IMR-90 (cell line): ENCODE results near the gene AGAP2. TPM values are rescaled to one million over a fixed set of nuclear protein-coding genes. Genes with fewer than 3 reads are reported as not detected.

Experiments
- ATAC-seq: fragments of 200-7000 bp; cut with Tn5 transposase; 2 replicates; pipeline ENCODE4 v1.9.1; 2020; ENCODE audit warnings: low read depth, mild to moderate bottlenecking, moderate library complexity
- BruUV-seq: library from RNA; stranded (reverse); fragments of 400-500 nt; replicated peaks from 2 replicates; lab custom pipeline; 2021; lab: Mats Ljungman, UMichigan
- CTCF ChIA-PET: fragments of 300-600 bp; formaldehyde crosslinking; extraction: SDS; loops from one replicate; lab custom pipeline; 2021; ENCODE audit warnings: antibody characterized with exemption; lab: Yijun Ruan, JAX
- POLR2A ChIA-PET: fragments of 300-600 bp; sonication (Branson Sonifier 250); formaldehyde crosslinking; loops from one replicate; lab custom pipeline; 2022; ENCODE audit warnings: antibody characterized with exemption; ENCODE audit not compliant: unreplicated experiment; lab: Charles Lee
- DNase-seq: peaks from one replicate; pipeline ENCODE4 v3.0.0; 2013
- H2AFZ ChIP-seq: replicated peaks from 2 replicates; pipeline ENCODE3; 2013; ENCODE audit warnings: low read length, mild to moderate bottlenecking; ENCODE audit not compliant: poor library complexity
- H2AK5ac ChIP-seq: 2 replicates; pipeline ENCODE4 v1.6.1; 2013; ENCODE audit warnings: low read depth, low read length, inconsistent platforms
- H2AK9ac ChIP-seq: replicated peaks from 2 replicates; pipeline ENCODE3; 2013; ENCODE audit warnings: mild to moderate bottlenecking, low read depth, low read length, moderate library complexity; ENCODE audit not compliant: poor library complexity
- H2BK120ac ChIP-seq: 2 replicates; pipeline ENCODE4 v1.6.1; 2013; ENCODE audit warnings: low read depth, low read length, inconsistent platforms
- H2BK15ac ChIP-seq: 3 replicates; pipeline ENCODE4 v1.6.1; 2013; ENCODE audit warnings: low read depth, low read length, inconsistent platforms
- H2BK20ac ChIP-seq: 2 replicates; pipeline ENCODE4 v1.6.1; 2013; ENCODE audit warnings: low read depth, mild to moderate bottlenecking, inconsistent platforms, low read length, moderate library complexity
- H2BK5ac ChIP-seq: 2 replicates; pipeline ENCODE4 v1.6.1; 2013; ENCODE audit warnings: mild to moderate bottlenecking, low read depth, low read length, inconsistent platforms; ENCODE audit not compliant: poor library complexity, severe bottlenecking
- H3K14ac ChIP-seq: replicated peaks from 2 replicates; pipeline ENCODE4 v1.6.1; 2013; ENCODE audit warnings: low read depth, low read length, inconsistent platforms
- H3K18ac ChIP-seq: 2 replicates; pipeline ENCODE4 v1.6.1; 2013; ENCODE audit warnings: low read depth, low read length, control low read depth
- H3K23ac ChIP-seq: 2 replicates; pipeline ENCODE4 v1.6.1; 2013; ENCODE audit warnings: low read depth, low read length, inconsistent platforms
- H3K27ac ChIP-seq: 2 replicates; pipeline ENCODE4 v1.5.1; 2013; ENCODE audit warnings: mild to moderate bottlenecking, control low read depth, low read length; ENCODE audit not compliant: insufficient read depth
- H3K27me3 ChIP-seq: 2 replicates; pipeline ENCODE4 v1.6.1; 2013; ENCODE audit warnings: low read length; ENCODE audit not compliant: control insufficient read depth, insufficient read depth
- H3K36me3 ChIP-seq: 2 replicates; pipeline ENCODE4 v1.6.1; 2013; ENCODE audit warnings: low read length, mixed read lengths; ENCODE audit not compliant: control insufficient read depth, insufficient read depth
- H3K4ac ChIP-seq: 2 replicates; pipeline ENCODE4 v1.6.1; 2013; ENCODE audit warnings: low read depth, low read length, inconsistent platforms
- H3K4me1 ChIP-seq: 2 replicates; pipeline ENCODE4 v1.6.1; 2013; ENCODE audit warnings: low read length, mixed read lengths; ENCODE audit not compliant: control insufficient read depth, insufficient read depth
- H3K4me2 ChIP-seq: 2 replicates; pipeline ENCODE4 v1.6.1; 2013; ENCODE audit warnings: low read depth, mild to moderate bottlenecking, control low read depth, low read length, moderate library complexity
- H3K4me3 ChIP-seq: 2 replicates; pipeline ENCODE4 v1.5.1; 2013; ENCODE audit warnings: low read depth, mild to moderate bottlenecking, control low read depth, low read length, moderate library complexity; ENCODE audit not compliant: insufficient read depth
- H3K56ac ChIP-seq: 2 replicates; pipeline ENCODE4 v1.6.1; 2013; ENCODE audit warnings: low read length, inconsistent platforms; ENCODE audit not compliant: insufficient read depth; ENCODE audit errors: extremely low read depth
- H3K79me1 ChIP-seq, 2 experiments: 2 replicates each; pipeline ENCODE4 v1.6.1; 2013; ENCODE audit warnings: low read length in 2 of 2, inconsistent platforms in 1 of 2, low read depth in 1 of 2
- H3K9ac ChIP-seq: 2 replicates; pipeline ENCODE4 v1.6.1; 2013; ENCODE audit warnings: low read depth, low read length, control low read depth
- H3K9me1 ChIP-seq: 2 replicates; pipeline ENCODE4 v1.6.1; 2013; ENCODE audit warnings: low read length, inconsistent platforms; ENCODE audit not compliant: insufficient read depth
- H3K9me3 ChIP-seq: 2 replicates; pipeline ENCODE4 v1.6.1; 2013; ENCODE audit warnings: low read length; ENCODE audit not compliant: control insufficient read depth, insufficient read depth
- H4K20me1 ChIP-seq: 2 replicates; pipeline ENCODE4 v1.6.1; 2013; ENCODE audit warnings: low read length, inconsistent platforms; ENCODE audit not compliant: insufficient read depth
- H4K5ac ChIP-seq: 2 replicates; pipeline ENCODE4 v1.6.1; 2013; ENCODE audit warnings: mild to moderate bottlenecking, low read depth, low read length, control low read depth
- H4K8ac ChIP-seq, 2 experiments: 2 replicates each; pipeline ENCODE4 v1.6.1; 2013; ENCODE audit warnings: low read depth in 2 of 2, low read length in 2 of 2, control low read depth in 1 of 2, inconsistent platforms in 1 of 2
- H4K91ac ChIP-seq: 2 replicates; pipeline ENCODE4 v1.6.1; 2013; ENCODE audit warnings: low read depth, low read length, inconsistent platforms; ENCODE audit not compliant: insufficient read depth
- BHLHE40 ChIP-seq: fragments of 150-350 bp; IDR thresholded peaks from 2 replicates; pipeline ENCODE4 v1.6.1; 2016; ENCODE audit warnings: mild to moderate bottlenecking, low read depth, low read length
- MXI1 ChIP-seq: IDR thresholded peaks from 2 replicates; pipeline ENCODE4 v1.6.1; 2012; ENCODE audit warnings: low read depth, mild to moderate bottlenecking, low read length, moderate library complexity, borderline replicate concordance
- NFE2L2 ChIP-seq: fragments of 150-350 bp; IDR thresholded peaks from 2 replicates; pipeline ENCODE4 v1.6.1; 2016; ENCODE audit warnings: low read depth, mild to moderate bottlenecking, low read length
- POLR2A ChIP-seq: IDR thresholded peaks from 2 replicates; pipeline ENCODE4 v1.6.1; 2012; ENCODE audit warnings: mild to moderate bottlenecking, low read depth, low read length
- RCOR1 ChIP-seq: IDR thresholded peaks from 2 replicates; pipeline ENCODE4 v1.6.1; 2012; ENCODE audit warnings: mild to moderate bottlenecking, low read length, improper control_type of control experiment; ENCODE audit not compliant: insufficient replicate concordance
- WGBS, 2 experiments: methylation state at CpG; one replicate each; pipeline versions ENCODE4 v1.1.5 to v1.1.7; 2013; ENCODE audit warnings: missing lambda C conversion rate in 2 of 2; ENCODE audit not compliant: insufficient read length in 1 of 2; ENCODE audit errors: extremely low coverage in 2 of 2; 5-methylcytosine and 5-hydroxymethylcytosine counted together
- dilution Hi-C: fragments of 300-500 bp; cut with HindIII; formaldehyde crosslinking; loops from one replicate; pipeline ENCODE4 v1.14.3; 2018; ENCODE audit warnings: low sequenced_read_pairs; ENCODE audit not compliant: unreplicated experiment
- in situ Hi-C: fragments of 300-500 bp; cut with MboI; formaldehyde crosslinking; loops from 3 replicates; pipeline ENCODE4 v1.14.3; 2019; ENCODE audit warnings: low sequenced_read_pairs, inconsistent platforms, mixed read lengths
- intact Hi-C: fragments of 100-400 bp; cut with micrococcal nuclease; formaldehyde crosslinking; loops from 2 replicates; pipeline ENCODE4 v1.10.0; 2022
- polyA plus RNA-seq, 3 experiments: library from polyadenylated mRNA; depleted of rRNA; stranded (reverse); fragments of >200 nt; gene quantifications; 2 replicates each; pipeline ENCODE4 v1.2.3, GENCODE V29; 2012; ENCODE audit warnings: low replicate concordance in 1 of 3
- total RNA-seq: library from RNA; depleted of rRNA; stranded (reverse); fragments of >200 nt; gene quantifications from 2 replicates; pipeline ENCODE4 v1.2.3, GENCODE V29; 2012

The AGAP2 gene
- total and polyA plus RNA-seq, 2 of the 4 experiments (the other 2 are of a cell fraction), result 0.03 to 0.18 TPM

DNA sequence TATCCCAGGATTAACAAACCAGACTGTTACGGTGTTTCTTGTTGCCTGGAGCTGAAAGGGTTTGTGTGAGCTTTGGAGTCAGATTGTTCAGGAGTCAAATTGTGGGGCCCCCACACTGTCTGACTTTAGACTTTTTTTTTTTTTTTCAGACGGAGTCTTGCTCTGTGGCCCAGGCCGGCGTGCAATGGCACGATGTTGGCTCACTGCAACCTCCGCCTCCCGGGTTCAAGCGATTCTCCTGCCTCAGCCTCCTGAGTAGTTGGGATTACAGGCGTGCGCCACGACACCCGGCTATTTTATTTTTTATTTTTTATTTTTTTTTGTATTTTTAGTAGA is 44.9 kb upstream of the AGAP2 start:
- no peaks in the 10 kb centered on the region for H3K9me1 ChIP-seq
- no peak overlapping the region for H4K5ac ChIP-seq
- 0 out of 2 replicates have a peak, but pooled peaks cover 2% of the 10 kb centered on the region for H3K4me1 ChIP-seq
- POLR2A ChIA-PET, result interaction anchor here (0.9 kb wide), 1 partner anchor 11 kb away, joined by 4 read pairs; no protein-coding TSS in a partner anchor
- TF ChIP-seq POLR2A (no peak), NFE2L2 (no peak), MXI1 (no peak), RCOR1 (no peak), BHLHE40 (no peak)
- H2AK5ac ChIP-seq, result no peak overlapping the region
- CTCF ChIA-PET, result interaction anchor here (0.6 to 0.9 kb wide), 4 partner anchors 14 to 1868 kb away, joined by 3 to 6 read pairs (median 4); no protein-coding TSS in a partner anchor
- H2BK5ac ChIP-seq, result no peak overlapping the region
- peak overlapping the region; percentile 8; the same call in 1 of the 2 replicates for H3K23ac ChIP-seq
- peak overlapping the region; percentile 92 for H3K9ac ChIP-seq
- in situ Hi-C loops (no loop called here), dilution Hi-C loops (no loop called here), intact Hi-C loops (no loop called here)
- no peak overlapping the region for H3K14ac ChIP-seq
- H2BK15ac ChIP-seq, result no peak overlapping the region
- H3K79me1 ChIP-seq, result peaks cover 14 to 24% of the 10 kb centered on the region in 2 experiments; a peak in 3 of 4 replicates
- no peaks in the 10 kb centered on the region for H3K9me3 ChIP-seq
- no peak overlapping the region for H4K91ac ChIP-seq
- H3K36me3 ChIP-seq, result peaks cover 11% of the 10 kb centered on the region
- BruUV-seq, result no TSS peak
- no peaks in the 10 kb centered on the region for H3K27me3 ChIP-seq
- ATAC-seq (no peak), DNase-seq (no peak)
- H2AK9ac ChIP-seq, result peak overlapping the region; percentile 94
- H3K27ac ChIP-seq, result no peak overlapping the region
- no peak overlapping the region for H3K18ac ChIP-seq
- H2BK20ac ChIP-seq, result no peak overlapping the region
- H2AFZ ChIP-seq, result no peak overlapping the region
- H2BK120ac ChIP-seq, result no peak overlapping the region
- H3K4ac ChIP-seq, result no peak overlapping the region
- H3K56ac ChIP-seq, result 0 out of 2 replicates have a peak overlapping the region, but pooled peaks have one; percentile 72
- no CpG with 5 or more reads among the region's 12 CpGs for WGBS, 2 experiments
- H3K4me2 ChIP-seq, result peak overlapping the region; percentile 98
- H4K20me1 ChIP-seq, result no peaks in the 10 kb centered on the region
- H4K8ac ChIP-seq, result peak overlapping the region in 1 of 2 experiments; percentile 96; a peak in 1 of 4 replicates
- peak overlapping the region; percentile 94 for H3K4me3 ChIP-seq
